H1 (cell line): Measurements from ENCODE around the gene SERTAD2. TPM values are rescaled to one million over a fixed set of nuclear protein-coding genes. Genes with fewer than 3 reads are reported as not detected.
A peak's percentile ranks its signal among the peaks of the same experiment; 100 is the strongest.

Experiments used
- CTCF ChIA-PET: fragments of 300-600 bp; sonication (Branson Sonifier 250); formaldehyde crosslinking; loops from one replicate; lab custom pipeline; 2021; ENCODE audit not compliant: partially characterized antibody; lab: Charles Lee
- POLR2A ChIA-PET: fragments of 300-600 bp; sonication (Branson Sonifier 250); formaldehyde crosslinking; loops from one replicate; lab custom pipeline; 2021; ENCODE audit warnings: inconsistent platforms; ENCODE audit not compliant: partially characterized antibody; lab: Charles Lee
- DNase-seq, 2 experiments: peaks; one replicate each; pipeline versions ENCODE4 v3.0.0 to v3.0.0-alpha.2; 2010 to 2022; ENCODE audit warnings: low spot score in 2 of 2, low read depth in 1 of 2, mixed read lengths in 1 of 2
- FAIRE-seq: peaks from 2 replicates; lab custom pipeline; 2011; peaks lifted over from hg19 to GRCh38; lab: Jason Lieb, UNC
- H2AFZ ChIP-seq: 2 replicates; pipeline ENCODE4 v1.8.1; 2012; ENCODE audit warnings: low read length, inconsistent platforms
- H2AK5ac ChIP-seq: 2 replicates; pipeline ENCODE4 v1.6.1; 2013; ENCODE audit warnings: low read depth, low read length
- H2BK120ac ChIP-seq: replicated peaks from 2 replicates; pipeline ENCODE3; 2013; ENCODE audit warnings: low read depth, low read length, inconsistent platforms
- H2BK12ac ChIP-seq: 2 replicates; pipeline ENCODE4 v1.6.1; 2013; ENCODE audit warnings: low read depth, low read length
- H2BK15ac ChIP-seq: 2 replicates; pipeline ENCODE4 v1.6.1; 2013; ENCODE audit warnings: low read length
- H2BK20ac ChIP-seq: 2 replicates; pipeline ENCODE4 v1.6.1; 2013; ENCODE audit warnings: low read length
- H2BK5ac ChIP-seq: 2 replicates; pipeline ENCODE4 v1.6.1; 2013; ENCODE audit warnings: low read depth, low read length
- H3K14ac ChIP-seq: 2 replicates; pipeline ENCODE4 v1.6.1; 2013; ENCODE audit warnings: inconsistent platforms; ENCODE audit not compliant: insufficient read length
- H3K18ac ChIP-seq: 2 replicates; pipeline ENCODE4 v1.6.1; 2013; ENCODE audit warnings: low read length; ENCODE audit errors: extremely low read depth
- H3K23ac ChIP-seq: 2 replicates; pipeline ENCODE4 v1.6.1; 2013; ENCODE audit warnings: inconsistent platforms; ENCODE audit not compliant: insufficient read length
- H3K23me2 ChIP-seq: 2 replicates; pipeline ENCODE4 v1.6.1; 2013; ENCODE audit warnings: low read depth, low read length
- H3K27ac ChIP-seq: 2 replicates; pipeline ENCODE4 v1.6.1; 2011; ENCODE audit warnings: low read depth, low read length, inconsistent platforms
- H3K27me3 ChIP-seq, 4 experiments: replicated peaks in 1 of 4; 1 replicate in 1 of 4; 2 replicates in 3 of 4; pipeline versions ENCODE4 v1.6.1 to v1.8.1; 2011 to 2013; ENCODE audit warnings: low read length in 3 of 4, mild to moderate bottlenecking in 3 of 4, inconsistent platforms in 2 of 4, mixed read lengths in 2 of 4, moderate library complexity in 1 of 4; ENCODE audit not compliant: control insufficient read depth in 3 of 4, insufficient read depth in 3 of 4; ENCODE audit errors: extremely low read depth in 1 of 4
- H3K36me3 ChIP-seq, 4 experiments: 2 replicates each; pipeline versions ENCODE4 v1.6.1 to v1.8.1; 2011 to 2013; ENCODE audit warnings: mild to moderate bottlenecking in 4 of 4, low read length in 3 of 4, moderate library complexity in 2 of 4, control low read depth in 1 of 4, inconsistent platforms in 1 of 4; ENCODE audit not compliant: insufficient read depth in 4 of 4, control insufficient read depth in 2 of 4
- H3K4ac ChIP-seq: replicated peaks from 2 replicates; pipeline ENCODE3; 2013; ENCODE audit warnings: low read length, low read depth, mixed read lengths, inconsistent platforms; ENCODE audit not compliant: insufficient read length
- H3K4me1 ChIP-seq, 4 experiments: replicated peaks in 1 of 4; 1 replicate in 1 of 4; 2 replicates in 3 of 4; pipeline versions ENCODE4 v1.6.1 to v1.8.1; 2011 to 2013; ENCODE audit warnings: low read length in 3 of 4, inconsistent platforms in 2 of 4, mixed read lengths in 1 of 4; ENCODE audit not compliant: insufficient read depth in 4 of 4, control insufficient read depth in 3 of 4
- H3K4me2 ChIP-seq, 2 experiments: 2 replicates each; pipeline versions ENCODE4 v1.6.1 to v1.8.1; 2011 to 2013; ENCODE audit warnings: low read depth in 2 of 2, low read length in 2 of 2, control low read depth in 1 of 2, inconsistent platforms in 1 of 2, mild to moderate bottlenecking in 1 of 2; ENCODE audit not compliant: insufficient read depth in 1 of 2
- H3K4me3 ChIP-seq, 4 experiments: fragments of 200-600, 300-600 bp in 1 of 4; sonication (generic), shearing (Covaris generic), sonication (Bioruptor Twin) in 1 of 4; 2 replicates each; pipeline versions ENCODE4 v1.5.1 to v1.8.1; 2011 to 2016; ENCODE audit warnings: low read length in 4 of 4, low read depth in 3 of 4, control low read depth in 2 of 4, inconsistent platforms in 2 of 4, mild to moderate bottlenecking in 2 of 4, mixed read lengths in 1 of 4, moderate library complexity in 1 of 4; ENCODE audit not compliant: insufficient read depth in 2 of 4; ENCODE audit errors: extremely low read depth in 1 of 4
- H3K56ac ChIP-seq: replicated peaks from 2 replicates; pipeline ENCODE3; 2013; ENCODE audit warnings: low read depth, mild to moderate bottlenecking, mixed read lengths, low read length, inconsistent platforms; ENCODE audit not compliant: insufficient read length
- H3K79me1 ChIP-seq: 2 replicates; pipeline ENCODE4 v1.6.1; 2013; ENCODE audit warnings: low read depth, low read length, control low read depth
- H3K79me2 ChIP-seq, 2 experiments: 2 replicates each; pipeline versions ENCODE4 v1.6.1 to v1.8.1; 2012 to 2013; ENCODE audit warnings: low read length in 2 of 2, mild to moderate bottlenecking in 2 of 2, inconsistent platforms in 1 of 2; ENCODE audit not compliant: insufficient read depth in 2 of 2, control insufficient read depth in 1 of 2
- H3K9ac ChIP-seq, 4 experiments: replicated peaks in 1 of 4; 1 replicate in 1 of 4; 2 replicates in 3 of 4; pipeline versions ENCODE4 v1.6.1 to v1.8.1; 2011 to 2013; ENCODE audit warnings: low read depth in 3 of 4, low read length in 3 of 4, control low read depth in 2 of 4, mild to moderate bottlenecking in 2 of 4, moderate library complexity in 2 of 4, inconsistent platforms in 1 of 4; ENCODE audit errors: extremely low read depth in 1 of 4
- H3K9me3 ChIP-seq, 2 experiments: 2 replicates each; pipeline versions ENCODE4 v1.6.1 to v1.8.1; 2012 to 2013; ENCODE audit warnings: mild to moderate bottlenecking in 2 of 2, moderate library complexity in 2 of 2, control low read depth in 1 of 2, inconsistent platforms in 1 of 2, low read depth in 1 of 2, low read length in 1 of 2, mixed read lengths in 1 of 2; ENCODE audit not compliant: insufficient read depth in 2 of 2
- H4K20me1 ChIP-seq, 2 experiments: replicated peaks in 1 of 2; 2 replicates each; pipeline versions ENCODE3 to v1.8.1; 2011 to 2013; ENCODE audit warnings: inconsistent platforms in 2 of 2, low read length in 2 of 2, mild to moderate bottlenecking in 1 of 2; ENCODE audit not compliant: insufficient read depth in 2 of 2, control insufficient read depth in 1 of 2
- H4K5ac ChIP-seq: 2 replicates; pipeline ENCODE4 v1.6.1; 2013; ENCODE audit warnings: low read length, low read depth, mixed read lengths, inconsistent platforms; ENCODE audit not compliant: insufficient read length
- H4K8ac ChIP-seq: 2 replicates; pipeline ENCODE4 v1.8.0; 2013; ENCODE audit warnings: mild to moderate bottlenecking, moderate library complexity, low read length, inconsistent platforms; ENCODE audit not compliant: insufficient read depth; ENCODE audit errors: extremely low read depth
- H4K91ac ChIP-seq: replicated peaks from 2 replicates; pipeline ENCODE3; 2013; ENCODE audit warnings: low read length, mixed read lengths, inconsistent platforms; ENCODE audit not compliant: insufficient read length
- EZH2 ChIP-seq: fragments of 200-600 bp; sonication (generic); IDR thresholded peaks from 2 replicates; pipeline ENCODE4 v1.7.1; 2012; ENCODE audit warnings: low read depth, mild to moderate bottlenecking, moderate library complexity, low read length, inconsistent platforms; ENCODE audit not compliant: severe bottlenecking
- GTF2F1 ChIP-seq: IDR thresholded peaks from 2 replicates; pipeline ENCODE4 v1.6.1; 2012; ENCODE audit warnings: low read depth, low read length, improper control_type of control experiment, borderline replicate concordance
- KDM4A ChIP-seq: IDR thresholded peaks from one replicate; pipeline ENCODE4 v1.7.1; 2012; ENCODE audit warnings: low read depth, mild to moderate bottlenecking, moderate library complexity, low read length, inconsistent platforms; ENCODE audit not compliant: severe bottlenecking
- SAP30 ChIP-seq: fragments of 300-600 bp; sonication (generic); IDR thresholded peaks from 2 replicates; pipeline ENCODE4 v1.7.1; 2012; ENCODE audit warnings: low read length, moderate library complexity, mild to moderate bottlenecking, inconsistent platforms; ENCODE audit not compliant: insufficient read depth, insufficient replicate concordance
- SP4 ChIP-seq: IDR thresholded peaks from 2 replicates; pipeline ENCODE4 v1.6.1; 2012; ENCODE audit warnings: low read length, inconsistent platforms
- TAF1 ChIP-seq: IDR thresholded peaks from 2 replicates; pipeline ENCODE4 v1.6.1; 2011; ENCODE audit warnings: mild to moderate bottlenecking, low read depth, low read length
- TAF7 ChIP-seq: optimal IDR thresholded peaks from 2 replicates; pipeline ENCODE3; 2011; ENCODE audit warnings: low read depth, mild to moderate bottlenecking, inconsistent platforms, low read length, moderate library complexity, borderline replicate concordance
- TCF12 ChIP-seq: IDR thresholded peaks from 2 replicates; pipeline ENCODE4 v1.6.1; 2011; ENCODE audit warnings: low read depth, mild to moderate bottlenecking, low read length
- WGBS, 2 experiments: shearing (Covaris generic) in 1 of 2; methylation state at CpG; one replicate each; pipeline versions ENCODE4 v1.1.6 to v1.1.7; 2013 to 2015; ENCODE audit warnings: low lambda C conversion rate in 2 of 2, mixed read lengths in 2 of 2, inconsistent platforms in 1 of 2, low coverage in 1 of 2, missing lambda C conversion rate in 1 of 2; ENCODE audit not compliant: insufficient replicate concordance in 2 of 2, insufficient coverage in 1 of 2, insufficient read length in 1 of 2; ENCODE audit errors: extremely low coverage in 1 of 2, missing lambda C conversion rate in 1 of 2; 5-methylcytosine and 5-hydroxymethylcytosine counted together
- polyA plus RNA-seq, 7 experiments: library from polyadenylated mRNA; depleted of rRNA in 3 of 7; stranded (reverse) in 5 of 7; unstranded in 2 of 7; fragments of >200 nt in 5 of 7; fragments of 200-250 nt in 2 of 7; gene quantifications; 1 replicate in 5 of 7; 2 replicates in 1 of 7; 4 replicates in 1 of 7; pipeline versions ENCODE4 v1.2.1 to v1.2.3, GENCODE V29; 2011 to 2013; ENCODE audit warnings: missing spikeins in 2 of 7, mixed read lengths in 2 of 7
- total RNA-seq: library from RNA; stranded (reverse); fragmentation: NEBNext Ultra II Directional; extraction: Animal tissue kit (Norgen Biotek cat#: 25700); gene quantifications from 2 replicates; pipeline ENCODE4 v1.2.1, GENCODE V29; 2021

The SERTAD2 gene
- total and polyA plus RNA-seq, 2 of the 8 experiments (the other 6 are each of a cell fraction or from before 2014, with no cell fraction given), result 2.9 to 4.5 TPM

- no peak overlapping the region for H4K5ac ChIP-seq
- no peak overlapping the region for H2BK15ac ChIP-seq
- no peak overlapping the region for H3K18ac ChIP-seq
- H3K23me2 ChIP-seq, result no peaks in the 10 kb centered on the region
- H2BK20ac ChIP-seq, result no peak overlapping the region
- no peak overlapping the region for H3K4me3 ChIP-seq
- no peaks in the 10 kb centered on the region for H4K20me1 ChIP-seq
- H2AFZ ChIP-seq, result no peak overlapping the region
- no peaks in the 10 kb centered on the region for H3K9me3 ChIP-seq
- no peaks in the 10 kb centered on the region for H3K79me2 ChIP-seq
- no peak overlapping the region for H2BK5ac ChIP-seq
- ChIA-PET CTCF (interaction anchor here (1.0 to 1.3 kb wide), 4 partner anchors 18 to 226 kb away, joined by 3 to 6 read pairs (median 4); no protein-coding TSS in a partner anchor), POLR2A (no interaction called here)
- H2AK5ac ChIP-seq, result no peak overlapping the region
- no peak overlapping the region for H2BK12ac ChIP-seq
- TF ChIP-seq TAF7 (no peak), KDM4A (no peak), EZH2 (no peak), GTF2F1 (no peak), SAP30 (no peak), SP4 (no peak), TCF12 (no peak), TAF1 (no peak)
- H3K23ac ChIP-seq, result no peak overlapping the region
- WGBS, 2 experiments, result 88% methylated on average over 1 of the region's 1 CpG; no CpG with 5 or more reads in 1 of the 2 experiments
- H4K8ac ChIP-seq, result no peak overlapping the region
- peak overlapping the region; percentile 27 for H3K4ac ChIP-seq
- FAIRE-seq (peak; percentile 36), DNase-seq (no peak)
- H3K27ac ChIP-seq, result no peak overlapping the region
- H3K14ac ChIP-seq, result no peak overlapping the region
- no peak overlapping the region for H3K56ac ChIP-seq
- H3K4me2 ChIP-seq, result no peak overlapping the region
- no peak overlapping the region for H4K91ac ChIP-seq
- no peak overlapping the region for H3K9ac ChIP-seq
- no peaks in the 10 kb centered on the region for H3K79me1 ChIP-seq
- H3K4me1 ChIP-seq, result peaks cover 0 to 7% (median 0%) of the 10 kb centered on the region in 4 experiments; a peak in 1 of 7 replicates
- H3K27me3 ChIP-seq, result no peaks in the 10 kb centered on the region
- no peak overlapping the region for H2BK120ac ChIP-seq
- H3K36me3 ChIP-seq, result no peaks in the 10 kb centered on the region
These were observed 42.1 kb upstream of the SERTAD2 start for GRCh38 chr2:64695721-64696261.
